ENCODE data around the gene SOAT1. TPM values are rescaled to one million over a fixed set of nuclear protein-coding genes. Genes with fewer than 3 reads are reported as not detected.
A peak's percentile ranks its signal among the peaks of the same experiment; 100 is the strongest.

Gene SOAT1
- total and polyA plus RNA-seq, 10 donors, result 5.5 to 47.6 (median 29.5) TPM

DNA sequence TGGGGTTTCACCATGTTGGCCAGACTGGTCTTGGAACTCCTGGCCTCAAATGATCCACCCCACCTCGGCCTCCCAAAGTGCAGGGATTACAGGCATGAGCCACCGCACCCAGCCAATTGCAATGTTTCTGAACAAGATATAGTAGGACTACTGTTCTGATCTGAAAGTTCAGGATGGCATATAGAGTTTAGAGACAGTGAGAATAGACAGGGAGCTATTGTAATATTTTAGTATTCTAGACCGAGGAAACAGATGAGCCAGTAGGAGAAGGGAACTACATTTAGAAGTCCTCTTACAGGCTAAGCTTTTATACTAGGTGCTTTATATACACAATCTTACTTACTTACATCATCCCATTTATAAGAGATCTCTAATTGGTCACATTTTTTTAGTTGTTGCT lies 33.1 kb downstream of the SOAT1 start:
- no peaks in the 10 kb centered on the region for H3K9me3 ChIP-seq
- no peak overlapping the region for H3K4me3 ChIP-seq
- peaks cover 0 to 55% (median 2%) of the 10 kb centered on the region in 6 donors for H3K36me3 ChIP-seq
- intact Hi-C loops (cut with DNase I; ENCODE audit: low total_unique reads), result no loop called here
- H3K27me3 ChIP-seq (replicated peaks in 1 of 7), result no peaks in the 10 kb centered on the region
- TF ChIP-seq POLR2AphosphoS5 (IDR thresholded peaks at IDR 0.05) (no peak), POLR2A (IDR thresholded peaks at IDR 0.05) (no peak)
- TF ChIP-seq, protein P1, sequence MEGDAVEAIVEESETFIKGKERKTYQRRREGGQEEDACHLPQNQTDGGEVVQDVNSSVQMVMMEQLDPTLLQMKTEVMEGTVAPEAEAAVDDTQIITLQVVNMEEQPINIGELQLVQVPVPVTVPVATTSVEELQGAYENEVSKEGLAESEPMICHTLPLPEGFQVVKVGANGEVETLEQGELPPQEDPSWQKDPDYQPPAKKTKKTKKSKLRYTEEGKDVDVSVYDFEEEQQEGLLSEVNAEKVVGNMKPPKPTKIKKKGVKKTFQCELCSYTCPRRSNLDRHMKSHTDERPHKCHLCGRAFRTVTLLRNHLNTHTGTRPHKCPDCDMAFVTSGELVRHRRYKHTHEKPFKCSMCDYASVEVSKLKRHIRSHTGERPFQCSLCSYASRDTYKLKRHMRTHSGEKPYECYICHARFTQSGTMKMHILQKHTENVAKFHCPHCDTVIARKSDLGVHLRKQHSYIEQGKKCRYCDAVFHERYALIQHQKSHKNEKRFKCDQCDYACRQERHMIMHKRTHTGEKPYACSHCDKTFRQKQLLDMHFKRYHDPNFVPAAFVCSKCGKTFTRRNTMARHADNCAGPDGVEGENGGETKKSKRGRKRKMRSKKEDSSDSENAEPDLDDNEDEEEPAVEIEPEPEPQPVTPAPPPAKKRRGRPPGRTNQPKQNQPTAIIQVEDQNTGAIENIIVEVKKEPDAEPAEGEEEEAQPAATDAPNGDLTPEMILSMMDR (IDR thresholded peaks at IDR 0.05 in 8 of 11, conservative IDR thresholded peaks at IDR 0.05 in 3 of 11), result no peak
- peaks cover 0 to 51% (median 12%) of the 10 kb centered on the region in 6 donors for H3K4me1 ChIP-seq
- peak overlapping the region in 2 of 8 donors; percentile 67 to 69 for H3K27ac ChIP-seq
- DNase-seq, result no peak
- WGBS, 5 donors, result 87 to 97% (median 95%) methylated on average over 3 of the region's 3 CpGs

DNA sequence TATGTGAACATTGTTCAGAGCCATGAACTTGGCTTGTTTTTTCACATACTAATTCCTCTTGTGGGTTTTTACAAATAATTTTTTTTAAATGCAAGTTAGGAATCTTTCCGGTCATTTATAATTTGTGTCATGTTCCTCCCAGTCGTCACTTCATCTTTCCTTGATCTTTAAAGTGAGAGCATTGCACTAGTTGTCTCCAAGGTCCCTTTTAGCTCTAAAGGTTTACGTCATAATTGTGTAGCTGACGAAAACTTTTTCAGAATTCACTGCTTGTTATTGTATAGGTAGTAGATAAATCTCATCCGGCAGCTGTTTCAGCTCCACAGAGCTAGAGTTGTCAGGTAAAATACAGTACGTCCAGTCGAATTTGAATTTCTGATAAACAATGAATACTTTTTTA lies 33.6 kb downstream of the SOAT1 start:
- TF ChIP-seq, protein P1 (IDR thresholded peaks at IDR 0.05 in 8 of 11, conservative IDR thresholded peaks at IDR 0.05 in 3 of 11), result no peak
- TF ChIP-seq POLR2A (IDR thresholded peaks at IDR 0.05) (no peak), POLR2AphosphoS5 (IDR thresholded peaks at IDR 0.05) (no peak)
- no peak for DNase-seq
- WGBS, 5 donors, result 76 to 92% (median 82%) methylated on average over 7 of the region's 7 CpGs

DNA sequence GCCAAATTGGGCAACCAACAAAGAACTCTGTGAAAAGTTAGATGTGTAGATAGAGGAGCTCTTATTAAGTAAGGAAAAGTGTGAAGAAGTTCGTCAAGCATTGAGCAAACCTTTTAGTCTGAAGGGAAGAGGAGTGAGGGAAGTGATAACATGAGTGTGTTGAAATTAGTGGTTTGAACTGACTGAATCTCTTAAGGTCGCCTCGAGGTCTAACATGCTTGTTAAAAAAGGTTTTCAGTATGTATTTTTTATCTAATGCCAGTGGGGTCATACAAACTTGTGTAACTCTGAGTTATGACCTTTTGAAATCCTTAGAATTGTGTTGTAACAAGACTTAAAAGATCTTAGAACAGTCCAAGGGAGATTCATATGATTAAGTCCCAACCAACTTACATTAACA lies 34.1 kb downstream of the SOAT1 start:
- Histone ChIP-seq H3K27me3 (replicated peaks in 1 of 7) (no peaks in the 10 kb centered on the region), H3K9me3 (no peaks in the 10 kb centered on the region), H3K27ac (peak overlapping the region in 4 of 8 donors; percentile 20 to 69 (median 57)), H3K4me1 (peaks cover 0 to 42% (median 7%) of the 10 kb centered on the region in 6 donors), H3K36me3 (peaks cover 0 to 58% (median 2%) of the 10 kb centered on the region in 6 donors), H3K4me3 (peak overlapping the region in 1 of 8 donors; percentile 26)
- no peak for DNase-seq
- intact Hi-C loops (cut with DNase I; ENCODE audit: low total_unique reads), result no loop called here
- WGBS, 5 donors, result 37 to 67% (median 49%) methylated on average over 3 of the region's 3 CpGs
- TF ChIP-seq, protein P1 (IDR thresholded peaks at IDR 0.05 in 8 of 11, conservative IDR thresholded peaks at IDR 0.05 in 3 of 11), result no peak
- TF ChIP-seq POLR2A (IDR thresholded peaks at IDR 0.05) (no peak), POLR2AphosphoS5 (IDR thresholded peaks at IDR 0.05) (no peak)

More for the DNA sequence above, 33.6 kb downstream of the SOAT1 start:
- intact Hi-C loops (cut with DNase I; ENCODE audit: low total_unique reads), result no loop called here
- Histone ChIP-seq H3K4me1 (peaks cover 0 to 46% (median 10%) of the 10 kb centered on the region in 6 donors), H3K36me3 (peaks cover 0 to 55% (median 2%) of the 10 kb centered on the region in 6 donors), H3K9me3 (no peaks in the 10 kb centered on the region), H3K27me3 (replicated peaks in 1 of 7) (no peaks in the 10 kb centered on the region), H3K27ac (peak overlapping the region in 4 of 8 donors; percentile 20 to 69 (median 57)), H3K4me3 (no peak overlapping the region)

DNA sequence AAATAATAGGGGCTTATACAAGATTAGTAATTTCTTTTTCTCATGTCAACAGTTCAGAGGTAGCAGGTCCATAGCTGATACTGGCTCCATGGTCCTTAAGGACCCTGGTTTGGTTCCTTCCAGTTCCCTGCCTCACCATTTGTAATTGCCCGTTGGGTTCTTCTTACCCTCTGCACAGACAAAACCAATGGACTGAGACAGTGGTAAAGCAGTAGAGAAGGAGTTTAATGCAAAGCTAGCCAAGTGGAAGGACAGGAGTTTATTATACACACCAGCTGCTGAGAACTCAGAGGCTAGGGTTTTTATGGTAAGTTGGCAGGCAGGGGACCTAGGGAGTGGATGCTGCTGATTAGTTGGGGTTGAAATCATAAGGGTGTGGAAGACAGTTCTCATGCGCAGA lies 36.3 kb downstream of the SOAT1 start:
- Histone ChIP-seq H3K4me1 (peaks cover 0 to 32% (median 7%) of the 10 kb centered on the region in 6 donors), H3K27me3 (replicated peaks in 1 of 7) (no peaks in the 10 kb centered on the region), H3K4me3 (no peak overlapping the region), H3K27ac (no peak overlapping the region), H3K36me3 (peaks cover 0 to 53% (median 0%) of the 10 kb centered on the region in 6 donors), H3K9me3 (no peaks in the 10 kb centered on the region)
- WGBS, 5 donors, result 65 to 92% (median 71%) methylated on average over 2 of the region's 2 CpGs
- TF ChIP-seq POLR2AphosphoS5 (IDR thresholded peaks at IDR 0.05), result no peak
- TF ChIP-seq POLR2A (IDR thresholded peaks at IDR 0.05), result no peak
- no peak for DNase-seq
- intact Hi-C loops (cut with DNase I; ENCODE audit: low total_unique reads), result no loop called here
